RWPE2 (cell line): Measurements from ENCODE around the gene ITPK1.

ENCODE experiments used
- ATAC-seq: fragments of 200-7000 bp; cut with Tn5 transposase; 3 replicates; pipeline ENCODE4 v1.9.1; 2021; ENCODE audit warnings: low read depth
- DNase-seq: peaks from one replicate; pipeline ENCODE4 v3.0.0-alpha.2; 2020; ENCODE audit warnings: low spot score
- H3K27ac ChIP-seq: fragments of 450-650 bp; 2 replicates; pipeline ENCODE4 v1.5.1; 2017; ENCODE audit warnings: mild to moderate bottlenecking; ENCODE audit not compliant: poor library complexity, severe bottlenecking
- H3K27me3 ChIP-seq: fragments of 250-450 bp; sonication (Bioruptor Pico); 2 replicates; pipeline ENCODE4 v1.5.1; 2021; ENCODE audit warnings: mild to moderate bottlenecking, moderate library complexity; ENCODE audit not compliant: insufficient read depth, poor library complexity, severe bottlenecking
- H3K36me3 ChIP-seq: fragments of 250-450 bp; sonication (Bioruptor Pico); 2 replicates; pipeline ENCODE4 v1.5.1; 2020; ENCODE audit warnings: low read depth, mild to moderate bottlenecking, moderate library complexity
- H3K4me1 ChIP-seq: fragments of 250-450 bp; sonication (Bioruptor Pico); 2 replicates; pipeline ENCODE4 v1.5.1; 2021; ENCODE audit warnings: mild to moderate bottlenecking, moderate library complexity; ENCODE audit not compliant: insufficient read depth, poor library complexity, severe bottlenecking
- H3K4me3 ChIP-seq: fragments of 250-450 bp; sonication (Bioruptor Pico); 2 replicates; pipeline ENCODE4 v1.5.1; 2021; ENCODE audit warnings: mild to moderate bottlenecking, moderate library complexity; ENCODE audit not compliant: severe bottlenecking
- H3K9me3 ChIP-seq: fragments of 250-450 bp; sonication (Bioruptor Pico); 2 replicates; pipeline ENCODE4 v1.5.1; 2021; ENCODE audit warnings: mild to moderate bottlenecking, moderate library complexity; ENCODE audit not compliant: severe bottlenecking
- CTCF ChIP-seq: fragments of 450-650 bp; IDR thresholded peaks from one replicate; pipeline ENCODE4 v1.5.1; 2017; ENCODE audit warnings: mild to moderate bottlenecking, moderate library complexity; ENCODE audit not compliant: poor library complexity, severe bottlenecking

The ITPK1 gene

GRCh38 chr14:93094121-93094918 is 21.4 kb downstream of the ITPK1 start:
- Histone ChIP-seq H3K36me3 (no peaks in the 10 kb centered on the region), H3K4me1 (peaks cover 4% of the 10 kb centered on the region), H3K27me3 (no peaks in the 10 kb centered on the region), H3K4me3 (no peak overlapping the region), H3K27ac (no peak overlapping the region), H3K9me3 (no peaks in the 10 kb centered on the region)
- DNase-seq, result no peak
- TF ChIP-seq CTCF, result no peak
- ATAC-seq, result peak; percentile 8; the same call in 1 of the 3 replicates

- ATAC-seq (no peak), DNase-seq (no peak)
- no peak for TF ChIP-seq CTCF
- Histone ChIP-seq H3K27me3 (no peaks in the 10 kb centered on the region), H3K4me3 (no peak overlapping the region), H3K9me3 (no peaks in the 10 kb centered on the region), H3K27ac (no peak overlapping the region), H3K4me1 (peaks cover 4% of the 10 kb centered on the region), H3K36me3 (no peaks in the 10 kb centered on the region)
These were observed 22.8 kb downstream of the ITPK1 start for GRCh38 chr14:93092606-93093556.

GRCh38 chr14:93091666-93092065 is 24.1 kb downstream of the ITPK1 start:
- H3K27me3 ChIP-seq, result no peaks in the 10 kb centered on the region
- no peaks in the 10 kb centered on the region for H3K9me3 ChIP-seq
- H3K4me1 ChIP-seq, result peaks cover 14% of the 10 kb centered on the region
- ATAC-seq, result no peak
- peak overlapping the region; percentile 0 for H3K27ac ChIP-seq
- DNase-seq, result no peak
- no peak overlapping the region for H3K4me3 ChIP-seq
- no peaks in the 10 kb centered on the region; the same call in 1 of the 2 replicates for H3K36me3 ChIP-seq
- TF ChIP-seq CTCF, result no peak

GRCh38 chr14:93090826-93091555 is 24.7 kb downstream of the ITPK1 start:
- Histone ChIP-seq H3K4me1 (peaks cover 21% of the 10 kb centered on the region), H3K27ac (peak overlapping the region; percentile 0), H3K36me3 (no peaks in the 10 kb centered on the region; the same call in 1 of the 2 replicates), H3K4me3 (no peak overlapping the region), H3K27me3 (no peaks in the 10 kb centered on the region), H3K9me3 (no peaks in the 10 kb centered on the region)
- DNase-seq (no peak), ATAC-seq (no peak)
- TF ChIP-seq CTCF, result no peak
